ENCODE measurements around the gene PIGR. TPM values are rescaled to one million over a fixed set of nuclear protein-coding genes. Genes with fewer than 3 reads are reported as not detected.

PIGR gene
- total and polyA plus RNA-seq, 9 of the 15 experiments (the other 6 are each of a cell fraction or from before 2014, with no cell fraction given), result 0.01 to 1.5 (median 0.03) TPM; not detected in 4

- TF ChIP-seq ZBTB9 (CRISPR knock-in tag; IDR thresholded peaks at IDR 0.05), result no peak
- no peak for TF ChIP-seq HEY1 (CRISPR knock-in tag; IDR thresholded peaks at IDR 0.05; ENCODE audit: borderline replicate concordance)
- TF ChIP-seq ZKSCAN3 (CRISPR knock-in tag; IDR thresholded peaks at IDR 0.05), result no peak
- TF ChIP-seq ZNF318 (IDR thresholded peaks at IDR 0.05; ENCODE audit: borderline replicate concordance in 1 of 2, low read depth in 1 of 2), result no peak
- no peak for TF ChIP-seq ZNF224 (CRISPR knock-in tag; IDR thresholded peaks at IDR 0.05)
- TF ChIP-seq SP2 (IDR thresholded peaks at IDR 0.05; ENCODE audit: extremely low read depth, low read depth, low read length, poor library complexity, severe bottlenecking), result no peak
- TF ChIP-seq SRSF1 (IDR thresholded peaks at IDR 0.05; ENCODE audit: low read depth, low read length), result no peak
Observed at GRCh38 chr1:206933333-206933945, 12.8 kb downstream of the PIGR start (continued).
